ENCODE data around the gene AKNA.

DNA sequence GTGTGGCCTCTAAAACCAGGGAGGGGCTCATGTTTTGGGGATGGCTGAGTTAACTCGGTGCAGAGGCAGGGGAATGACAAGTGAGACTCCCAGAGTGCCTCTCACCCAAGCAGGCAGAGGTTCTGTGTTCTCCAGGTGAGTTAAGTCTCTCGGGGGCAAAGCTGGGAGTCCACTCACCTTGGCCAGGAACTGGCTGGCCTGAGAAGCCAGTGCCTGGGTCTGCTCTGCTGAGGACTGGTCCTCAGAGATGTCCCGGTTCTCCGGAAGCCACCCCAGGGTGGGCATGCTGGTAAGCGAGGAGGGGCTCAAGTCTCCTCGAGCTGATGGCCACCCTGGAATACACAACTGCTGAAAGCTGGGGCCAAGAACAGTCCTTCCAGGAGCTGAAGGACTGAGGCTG, 20.4 kb downstream of the AKNA start:
- TF ChIP-seq, protein P1, sequence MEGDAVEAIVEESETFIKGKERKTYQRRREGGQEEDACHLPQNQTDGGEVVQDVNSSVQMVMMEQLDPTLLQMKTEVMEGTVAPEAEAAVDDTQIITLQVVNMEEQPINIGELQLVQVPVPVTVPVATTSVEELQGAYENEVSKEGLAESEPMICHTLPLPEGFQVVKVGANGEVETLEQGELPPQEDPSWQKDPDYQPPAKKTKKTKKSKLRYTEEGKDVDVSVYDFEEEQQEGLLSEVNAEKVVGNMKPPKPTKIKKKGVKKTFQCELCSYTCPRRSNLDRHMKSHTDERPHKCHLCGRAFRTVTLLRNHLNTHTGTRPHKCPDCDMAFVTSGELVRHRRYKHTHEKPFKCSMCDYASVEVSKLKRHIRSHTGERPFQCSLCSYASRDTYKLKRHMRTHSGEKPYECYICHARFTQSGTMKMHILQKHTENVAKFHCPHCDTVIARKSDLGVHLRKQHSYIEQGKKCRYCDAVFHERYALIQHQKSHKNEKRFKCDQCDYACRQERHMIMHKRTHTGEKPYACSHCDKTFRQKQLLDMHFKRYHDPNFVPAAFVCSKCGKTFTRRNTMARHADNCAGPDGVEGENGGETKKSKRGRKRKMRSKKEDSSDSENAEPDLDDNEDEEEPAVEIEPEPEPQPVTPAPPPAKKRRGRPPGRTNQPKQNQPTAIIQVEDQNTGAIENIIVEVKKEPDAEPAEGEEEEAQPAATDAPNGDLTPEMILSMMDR (IDR thresholded peaks at IDR 0.05), result no peak
- TF ChIP-seq POLR2A (IDR thresholded peaks at IDR 0.05), result no peak
